Measurements from ENCODE around the gene ZIM2. TPM values are rescaled to one million over a fixed set of nuclear protein-coding genes. Genes with fewer than 3 reads are reported as not detected.

Gene ZIM2
- total and polyA plus RNA-seq, 2 of the 4 experiments (the other 2 are of a cell fraction): not detected

- ATAC-seq (ENCODE audit: low read depth) (no peak), DNase-seq (no peak)
- Histone ChIP-seq H3K4me1 (ENCODE audit: control insufficient read depth, insufficient read depth, low read length) (no peaks in the 10 kb centered on the region), H3K9me1 (ENCODE audit: insufficient read depth, low read length) (no peaks in the 10 kb centered on the region), H3K79me1 (ENCODE audit: low read depth in 1 of 2, low read length in 2 of 2) (no peaks in the 10 kb centered on the region), H2AFZ (replicated peaks; ENCODE audit: low read length, poor library complexity) (no peak overlapping the region), H3K27me3 (ENCODE audit: control insufficient read depth, insufficient read depth, low read length) (no peaks in the 10 kb centered on the region), H2BK120ac (ENCODE audit: low read depth, low read length) (no peak overlapping the region), H2AK9ac (replicated peaks; ENCODE audit: low read depth, low read length, poor library complexity) (no peak overlapping the region), H3K18ac (ENCODE audit: low read depth, low read length) (no peak overlapping the region), H3K4me3 (ENCODE audit: insufficient read depth, low read depth, low read length) (no peak overlapping the region), H2BK5ac (ENCODE audit: low read depth, low read length, poor library complexity, severe bottlenecking) (no peak overlapping the region), H3K23ac (ENCODE audit: low read depth, low read length) (no peak overlapping the region), H3K56ac (ENCODE audit: extremely low read depth, insufficient read depth, low read length) (no peak overlapping the region), H3K4me2 (ENCODE audit: low read depth, low read length) (no peak overlapping the region), H3K4ac (ENCODE audit: low read depth, low read length) (no peak overlapping the region), H2BK15ac (ENCODE audit: low read depth, low read length) (no peak overlapping the region), H3K36me3 (ENCODE audit: control insufficient read depth, insufficient read depth, low read length) (no peaks in the 10 kb centered on the region), H4K8ac (ENCODE audit: low read depth in 2 of 2, low read length in 2 of 2) (no peak overlapping the region), H3K9me3 (ENCODE audit: control insufficient read depth, insufficient read depth, low read length) (peaks cover 37% of the 10 kb centered on the region), H3K14ac (replicated peaks; ENCODE audit: low read depth, low read length) (no peak overlapping the region), H3K9ac (ENCODE audit: low read depth, low read length) (no peak overlapping the region), H4K5ac (ENCODE audit: low read depth, low read length) (no peak overlapping the region), H3K27ac (ENCODE audit: insufficient read depth, low read length) (no peak overlapping the region), H2BK20ac (ENCODE audit: low read depth, low read length) (no peak overlapping the region), H4K20me1 (ENCODE audit: insufficient read depth, low read length) (no peaks in the 10 kb centered on the region), H4K91ac (ENCODE audit: insufficient read depth, low read depth, low read length) (no peak overlapping the region), H2AK5ac (ENCODE audit: low read depth, low read length) (no peak overlapping the region)
- dilution Hi-C loops (cut with HindIII; ENCODE audit: low sequenced_read_pairs, unreplicated experiment) (no loop called here), intact Hi-C loops (cut with micrococcal nuclease) (no loop called here), in situ Hi-C loops (cut with MboI; ENCODE audit: low sequenced_read_pairs) (no loop called here)
- BruUV-seq (replicated peaks): no TSS peak
- 59% methylated on average over 6 of the region's 8 CpGs; no CpG with 5 or more reads in 1 of the 2 experiments for WGBS, 2 experiments (ENCODE audit: extremely low coverage in 2 of 2, insufficient read length in 1 of 2)
- CTCF ChIA-PET: no interaction called here
- POLR2A ChIA-PET (ENCODE audit: unreplicated experiment): no interaction called here
- TF ChIP-seq BHLHE40 (IDR thresholded peaks at IDR 0.05; ENCODE audit: low read depth, low read length) (no peak), ELK1 (IDR thresholded peaks at IDR 0.05; ENCODE audit: borderline replicate concordance, low read depth, low read length) (no peak), SMC3 (IDR thresholded peaks at IDR 0.05; ENCODE audit: low read depth, low read length) (no peak), RAD21 (IDR thresholded peaks at IDR 0.05; ENCODE audit: low read length) (no peak), POLR2A (IDR thresholded peaks at IDR 0.05; ENCODE audit: low read depth, low read length) (no peak), MAFK (IDR thresholded peaks at IDR 0.05; ENCODE audit: low read depth, low read length) (no peak), NFE2L2 (IDR thresholded peaks at IDR 0.05; ENCODE audit: low read depth, low read length) (no peak), RFX5 (IDR thresholded peaks at IDR 0.05; ENCODE audit: low read depth, low read length) (no peak), USF2 (IDR thresholded peaks at IDR 0.05; ENCODE audit: low read depth, low read length) (no peak), CEBPB (IDR thresholded peaks at IDR 0.05; ENCODE audit: low read depth, low read length) (no peak)
- TF ChIP-seq, protein P1, sequence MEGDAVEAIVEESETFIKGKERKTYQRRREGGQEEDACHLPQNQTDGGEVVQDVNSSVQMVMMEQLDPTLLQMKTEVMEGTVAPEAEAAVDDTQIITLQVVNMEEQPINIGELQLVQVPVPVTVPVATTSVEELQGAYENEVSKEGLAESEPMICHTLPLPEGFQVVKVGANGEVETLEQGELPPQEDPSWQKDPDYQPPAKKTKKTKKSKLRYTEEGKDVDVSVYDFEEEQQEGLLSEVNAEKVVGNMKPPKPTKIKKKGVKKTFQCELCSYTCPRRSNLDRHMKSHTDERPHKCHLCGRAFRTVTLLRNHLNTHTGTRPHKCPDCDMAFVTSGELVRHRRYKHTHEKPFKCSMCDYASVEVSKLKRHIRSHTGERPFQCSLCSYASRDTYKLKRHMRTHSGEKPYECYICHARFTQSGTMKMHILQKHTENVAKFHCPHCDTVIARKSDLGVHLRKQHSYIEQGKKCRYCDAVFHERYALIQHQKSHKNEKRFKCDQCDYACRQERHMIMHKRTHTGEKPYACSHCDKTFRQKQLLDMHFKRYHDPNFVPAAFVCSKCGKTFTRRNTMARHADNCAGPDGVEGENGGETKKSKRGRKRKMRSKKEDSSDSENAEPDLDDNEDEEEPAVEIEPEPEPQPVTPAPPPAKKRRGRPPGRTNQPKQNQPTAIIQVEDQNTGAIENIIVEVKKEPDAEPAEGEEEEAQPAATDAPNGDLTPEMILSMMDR (conservative IDR thresholded peaks at IDR 0.05; ENCODE audit: low read depth, low read length): no peak
Measured at GRCh38 chr19:56759531-56759930, 81.0 kb downstream of the ZIM2 start.

All from IMR-90 (cell line).